GM18858 (cell line): Measurements from ENCODE around the gene APBB2.

Experiments used
- ATAC-seq: cut with Tn5 transposase; IDR thresholded peaks from one replicate; pipeline ENCODE4 v1.9.1; 2021; ENCODE audit not compliant: unreplicated experiment

Gene APBB2

DNA sequence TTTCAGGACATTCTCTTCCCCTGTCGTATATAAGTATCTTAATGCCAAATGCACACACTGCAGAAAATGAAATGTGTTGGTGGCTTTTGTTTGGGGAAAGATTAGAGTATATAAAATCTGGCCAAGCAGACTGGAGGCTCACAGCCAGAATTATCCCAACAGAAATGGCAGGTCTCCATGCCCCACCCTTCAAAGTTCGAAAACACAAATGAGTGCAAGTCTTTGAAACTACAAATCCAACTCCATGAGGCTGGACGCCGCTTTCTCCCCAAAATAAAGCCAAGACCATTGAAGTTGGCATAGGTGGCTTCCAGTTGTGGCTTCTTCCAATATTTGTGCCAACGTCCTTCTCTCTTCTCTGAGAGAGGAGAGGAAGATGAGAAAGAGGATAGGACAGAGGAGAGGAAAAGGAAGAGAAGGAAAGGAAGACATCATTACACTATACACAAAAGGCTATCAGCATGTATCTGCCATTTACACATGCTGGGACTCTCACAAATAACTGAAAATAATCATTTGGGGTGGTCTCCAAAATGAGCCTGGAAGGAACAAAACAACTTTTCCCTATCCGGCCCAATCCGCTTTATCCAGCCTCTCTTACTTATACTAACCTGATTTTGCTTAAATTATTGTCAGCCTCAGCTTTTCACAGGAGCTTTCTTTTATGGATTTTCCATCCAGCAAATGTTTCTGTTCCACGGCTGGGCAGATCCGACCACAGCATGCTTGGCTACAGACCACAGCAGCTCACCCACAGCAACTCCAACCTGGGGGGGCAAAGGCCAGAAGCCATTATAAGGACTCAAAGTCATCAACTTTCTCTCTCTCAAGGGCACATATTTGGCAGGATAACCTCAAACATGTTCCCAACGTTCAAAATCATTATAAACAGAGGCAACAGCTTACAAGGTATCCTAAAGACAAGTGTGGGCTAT lies 71.7 kb downstream of the APBB2 start:
- ATAC-seq = no peak

DNA sequence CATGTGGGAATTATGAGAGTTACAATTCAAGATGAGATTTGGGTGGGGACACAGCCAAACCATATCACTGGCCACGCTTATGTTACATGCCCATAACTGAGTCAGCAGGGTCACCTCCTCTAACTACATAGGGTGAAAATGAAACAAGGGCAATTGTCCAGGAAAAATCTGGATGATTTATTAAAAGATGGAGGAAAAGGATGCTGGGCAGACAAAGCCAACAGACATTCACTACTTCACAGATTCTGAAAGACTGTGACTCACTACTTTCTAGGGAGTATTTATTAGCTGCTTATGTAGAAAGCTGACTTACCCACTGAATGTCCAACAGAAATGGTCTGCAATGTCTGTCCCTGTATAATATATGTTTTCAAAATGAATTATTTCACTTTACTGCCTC lies 72.4 kb downstream of the APBB2 start:
- ATAC-seq = no peak

DNA sequence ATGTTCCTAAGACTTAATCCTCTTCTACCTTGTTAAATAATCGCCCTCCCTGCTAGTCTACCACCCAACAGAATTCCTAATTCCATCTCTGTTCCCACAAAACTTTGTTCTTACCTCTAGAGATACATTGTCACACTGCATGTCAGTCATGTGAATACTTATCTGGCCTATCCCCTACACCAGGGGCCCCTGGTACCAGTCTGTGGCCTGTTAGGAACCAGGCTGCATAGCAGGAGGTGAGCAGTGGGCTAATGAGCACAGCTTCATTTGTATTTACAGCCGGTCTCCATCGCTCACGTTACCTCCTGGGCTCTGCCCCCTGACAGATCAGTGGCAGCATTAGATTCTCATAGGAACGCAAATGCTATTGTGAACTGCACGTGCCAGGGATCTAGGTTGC lies 73.9 kb downstream of the APBB2 start:
- ATAC-seq = no peak

DNA sequence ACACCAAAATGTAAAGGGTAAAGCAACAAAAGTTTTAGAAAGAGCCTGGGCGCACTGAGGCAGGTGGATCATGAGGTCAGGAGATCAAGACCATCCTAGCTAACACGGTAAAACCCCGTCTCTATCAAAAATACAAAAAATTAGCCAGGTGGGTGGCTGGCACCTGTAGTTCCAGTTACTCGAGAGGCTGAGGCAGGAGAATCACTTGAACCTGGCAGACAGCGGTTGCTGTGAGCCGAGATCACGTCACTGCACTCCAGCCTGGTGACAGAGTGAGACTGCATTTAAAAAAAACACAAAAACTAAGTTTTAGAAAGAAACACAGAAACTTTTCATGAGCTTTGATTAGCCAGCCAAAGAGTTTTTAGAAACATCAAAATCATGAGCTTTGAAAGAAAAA lies 76.5 kb downstream of the APBB2 start:
- no peak for ATAC-seq

DNA sequence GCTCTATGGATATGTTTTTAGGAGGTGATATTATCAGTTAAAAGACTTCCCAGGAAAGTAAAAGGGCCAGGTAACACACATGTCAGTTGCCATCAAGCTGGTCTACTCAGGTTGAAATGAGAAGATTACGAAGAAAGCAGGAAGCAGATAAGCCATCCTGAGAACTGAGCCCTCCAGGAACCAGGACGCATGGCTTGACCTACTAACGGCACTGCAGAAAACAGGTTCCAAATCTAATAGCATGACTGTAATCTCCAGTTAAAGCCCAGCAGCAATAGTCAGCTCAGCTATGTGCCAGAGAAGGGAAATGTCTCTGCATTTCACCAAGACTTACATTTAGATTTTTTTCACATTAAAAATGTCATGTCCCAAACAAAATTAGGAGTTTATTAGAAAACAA lies 77.9 kb downstream of the APBB2 start:
- no peak for ATAC-seq

DNA sequence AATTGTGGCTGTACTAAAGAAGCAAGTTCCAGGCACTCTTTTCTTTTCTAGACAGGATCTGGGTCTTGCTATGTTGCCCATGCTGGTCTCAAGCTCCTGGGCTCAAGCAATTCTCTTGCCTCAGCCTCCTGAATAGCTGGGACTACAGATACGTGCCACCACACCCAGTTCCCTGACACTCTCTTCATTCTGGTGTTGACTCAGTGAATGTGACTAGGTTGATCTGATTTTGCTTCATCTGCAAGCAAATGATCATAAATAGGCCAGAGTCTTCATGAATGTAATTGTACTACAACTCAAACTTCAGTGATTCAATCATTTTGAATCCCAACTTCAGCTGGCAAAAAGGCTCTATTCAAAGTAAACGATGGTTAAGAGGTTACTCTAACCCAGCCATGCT lies 78.5 kb downstream of the APBB2 start:
- no peak for ATAC-seq

DNA sequence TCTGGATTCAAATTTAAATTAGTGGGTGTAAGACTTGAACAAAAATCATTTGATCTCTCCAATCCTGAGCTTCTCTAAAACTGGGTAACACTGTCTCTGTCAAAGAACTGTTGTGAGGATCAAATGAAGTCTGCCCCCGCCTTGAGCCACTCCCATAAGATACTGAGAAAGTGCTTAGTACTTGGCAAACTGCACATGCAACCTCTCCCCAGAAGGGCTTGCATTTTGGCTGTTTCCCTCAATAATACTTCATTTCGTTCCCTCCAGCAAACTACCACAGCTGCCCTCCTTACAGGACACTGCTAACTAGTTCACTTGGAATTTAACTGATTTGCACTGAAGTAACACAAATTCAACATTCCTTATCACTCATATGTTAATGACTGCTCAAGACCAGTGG lies 79.8 kb downstream of the APBB2 start:
- ATAC-seq = no peak

- ATAC-seq = no peak
Measured at GRCh38 chr4:41133454-41134018, 80.8 kb downstream of the APBB2 start.

DNA sequence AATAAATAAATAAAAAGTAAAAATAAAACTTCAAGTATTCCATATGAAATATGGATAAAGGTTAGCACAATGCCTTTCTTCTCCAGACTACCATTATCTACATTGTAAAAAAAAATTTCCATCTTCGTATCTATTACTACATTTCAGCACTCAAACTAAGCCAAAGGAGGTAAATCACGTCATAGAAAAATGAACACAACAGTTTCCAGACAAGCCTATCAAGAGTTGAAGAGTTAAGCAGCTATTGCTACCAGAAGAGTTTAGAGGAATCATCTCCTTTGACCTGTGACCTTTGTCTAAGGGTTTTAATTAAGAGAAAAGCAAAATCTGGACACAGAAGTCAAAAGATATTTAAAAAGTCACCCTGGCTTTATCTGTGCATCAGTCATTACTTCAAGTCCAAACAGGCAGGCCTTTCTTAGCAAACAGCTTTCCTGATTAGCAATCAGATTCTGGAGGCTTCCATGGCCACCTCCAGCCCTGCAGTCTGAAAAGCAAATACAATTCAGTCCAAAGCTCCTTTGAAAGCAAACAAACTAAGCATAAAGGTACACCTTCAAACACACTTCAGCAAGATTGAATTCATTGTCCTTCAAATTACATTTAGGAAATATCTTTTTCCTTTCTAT lies 82.2 kb downstream of the APBB2 start:
- no peak for ATAC-seq

DNA sequence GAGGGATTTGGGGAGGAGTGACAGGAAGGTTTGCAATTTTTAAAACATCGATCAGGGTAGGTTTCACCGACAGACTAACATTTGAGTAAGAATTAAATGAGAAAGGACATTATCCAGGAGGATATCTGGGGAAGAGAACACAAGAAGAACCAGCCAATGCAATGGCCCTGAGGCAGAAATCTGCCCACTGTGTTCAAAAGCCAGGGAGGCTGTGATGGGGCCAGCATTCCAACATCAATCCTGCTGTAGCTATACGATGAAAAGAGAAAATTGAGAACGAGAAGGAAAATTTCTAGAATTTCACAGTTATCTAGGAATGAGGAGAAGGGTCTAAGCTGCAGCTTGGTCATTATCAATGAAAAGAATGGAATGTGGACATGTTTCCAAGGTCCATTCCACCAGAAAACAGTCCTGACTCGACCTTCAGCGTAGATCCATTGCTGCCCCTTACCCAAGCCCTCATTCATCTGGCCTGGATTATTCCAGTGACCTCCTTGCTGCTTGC lies 84.4 kb downstream of the APBB2 start:
- ATAC-seq = no peak

- no peak for ATAC-seq
Measured at GRCh38 chr4:41129128-41129754, 85.1 kb downstream of the APBB2 start.

GRCh38 chr4:41125558-41126311 lies 88.6 kb downstream of the APBB2 start:
- ATAC-seq = no peak

- ATAC-seq = no peak
Measured at GRCh38 chr4:41124916-41125548, 89.3 kb downstream of the APBB2 start.

GRCh38 chr4:41122775-41123174 lies 91.6 kb downstream of the APBB2 start:
- ATAC-seq = no peak

DNA sequence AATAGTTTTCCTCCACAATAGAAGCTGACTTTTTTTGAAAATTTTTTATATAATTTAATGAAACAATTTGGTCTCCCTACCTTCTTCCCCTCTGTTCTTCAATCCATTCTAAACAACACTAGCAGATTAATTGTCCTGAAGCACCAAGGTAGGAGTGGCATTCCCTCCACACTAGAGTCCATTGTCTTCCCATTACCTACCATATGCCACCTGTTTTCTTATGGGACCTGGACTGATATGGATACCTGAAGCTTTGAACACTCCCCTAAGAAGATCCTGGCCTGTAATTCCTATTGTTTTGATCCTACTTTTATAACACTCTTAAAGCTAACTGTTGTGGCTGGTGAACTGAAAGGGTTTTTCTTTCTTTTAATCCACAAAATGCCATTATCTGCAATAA lies 92.0 kb downstream of the APBB2 start:
- ATAC-seq = no peak

- no peak for ATAC-seq
Measured at GRCh38 chr4:41121906-41122305, 92.4 kb downstream of the APBB2 start.

GRCh38 chr4:41120297-41121217 lies 93.8 kb downstream of the APBB2 start:
- ATAC-seq = no peak

GRCh38 chr4:41119867-41120295 lies 94.5 kb downstream of the APBB2 start:
- ATAC-seq = no peak

DNA sequence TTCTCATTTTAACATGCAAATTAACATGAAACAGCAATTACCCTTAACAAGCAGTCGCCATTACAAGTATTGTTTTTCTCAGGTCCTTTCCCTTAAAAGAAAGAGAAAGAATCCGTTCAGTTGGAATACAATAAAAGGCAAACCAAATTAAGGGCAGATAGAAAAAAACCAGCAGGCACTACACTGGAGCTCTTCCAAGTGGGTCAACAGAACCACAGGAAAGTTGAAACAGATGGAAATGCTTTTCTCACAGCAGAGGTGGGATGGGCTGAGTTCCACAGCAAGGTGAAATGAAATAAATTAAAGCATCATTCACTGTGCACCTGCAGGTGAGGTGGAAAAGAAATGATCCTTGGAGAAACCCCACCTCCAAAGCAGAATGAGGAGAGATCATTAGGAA lies 102.6 kb downstream of the APBB2 start:
- no peak for ATAC-seq
